GM23338 (cell line): Measurements from ENCODE around the gene ANO1. TPM values are rescaled to one million over a fixed set of nuclear protein-coding genes. Genes with fewer than 3 reads are reported as not detected.

Source experiments
- ATAC-seq: fragments of 200-7000 bp; cut with Tn5 transposase; 3 replicates; pipeline ENCODE4 v1.9.1; 2020
- DNase-seq: peaks from one replicate; pipeline ENCODE4 v3.0.0-alpha.2; 2015; ENCODE audit warnings: low spot score
- H2AFZ ChIP-seq: fragments of 200-600 bp; sonication (generic); 2 replicates; pipeline ENCODE4 v1.8.0; 2016; ENCODE audit warnings: antibody characterized with exemption, mild to moderate bottlenecking, moderate library complexity
- H3F3A ChIP-seq: fragments of 200-600 bp; sonication (generic); replicated peaks from 2 replicates; pipeline ENCODE4 v1.8.0; 2017; ENCODE audit warnings: antibody characterized with exemption, mixed run types, low read depth
- H3K27ac ChIP-seq: fragments of 200-600 bp; sonication (generic); 2 replicates; pipeline ENCODE4 v1.6.1; 2016; ENCODE audit warnings: low read depth
- H3K27me3 ChIP-seq: fragments of 200-600 bp; sonication (generic); 2 replicates; pipeline ENCODE4 v1.8.0; 2016; ENCODE audit warnings: mild to moderate bottlenecking, mixed run types, moderate library complexity; ENCODE audit not compliant: insufficient read depth
- H3K36me3 ChIP-seq: fragments of 200-600 bp; sonication (generic); 2 replicates; pipeline ENCODE4 v1.8.0; 2016; ENCODE audit warnings: mild to moderate bottlenecking; ENCODE audit not compliant: insufficient read depth
- H3K4me1 ChIP-seq: fragments of 200-600 bp; sonication (generic); 2 replicates; pipeline ENCODE4 v1.8.0; 2016; ENCODE audit warnings: mild to moderate bottlenecking, moderate library complexity; ENCODE audit not compliant: insufficient read depth
- H3K4me2 ChIP-seq: fragments of 200-600 bp; sonication (generic); 2 replicates; pipeline ENCODE4 v1.7.1; 2017; ENCODE audit warnings: mixed run types
- H3K4me3 ChIP-seq: fragments of 200-600 bp; sonication (generic); 2 replicates; pipeline ENCODE4 v1.6.1; 2016; ENCODE audit warnings: mixed run types
- H3K79me2 ChIP-seq: fragments of 200-600 bp; sonication (generic); replicated peaks from 2 replicates; pipeline ENCODE4 v1.8.0; 2017; ENCODE audit warnings: mild to moderate bottlenecking; ENCODE audit not compliant: insufficient read depth
- H3K9me2 ChIP-seq: fragments of 200-600 bp; sonication (generic); 2 replicates; pipeline ENCODE4 v1.8.0; 2017; ENCODE audit not compliant: insufficient read depth
- H4K20me1 ChIP-seq: fragments of 200-600 bp; sonication (generic); replicated peaks from 2 replicates; pipeline ENCODE4 v1.8.0; 2017; ENCODE audit warnings: mild to moderate bottlenecking; ENCODE audit not compliant: insufficient read depth
- H3K27ac Mint-ChIP-seq: 2 replicates; pipeline ENCODE4 v1.8.0; 2020; ENCODE audit warnings: inconsistent platforms, mild to moderate bottlenecking, moderate library complexity, mixed read lengths
- H3K27me3 Mint-ChIP-seq: 3 replicates; pipeline ENCODE4 v1.8.0; 2022; ENCODE audit warnings: low read depth, mild to moderate bottlenecking, moderate library complexity, mixed read lengths, inconsistent platforms; ENCODE audit not compliant: insufficient read depth, poor library complexity
- H3K36me3 Mint-ChIP-seq: 3 replicates; pipeline ENCODE4 v1.8.0; 2021; ENCODE audit warnings: low read depth, mild to moderate bottlenecking, inconsistent platforms, moderate library complexity, mixed read lengths
- H3K4me1 Mint-ChIP-seq: 3 replicates; pipeline ENCODE4 v1.8.0; 2020; ENCODE audit warnings: mild to moderate bottlenecking, inconsistent platforms, mixed read lengths
- H3K4me3 Mint-ChIP-seq: 3 replicates; pipeline ENCODE4 v1.8.0; 2021; ENCODE audit warnings: moderate library complexity, mild to moderate bottlenecking, inconsistent platforms, mixed read lengths
- H3K9me3 Mint-ChIP-seq: 3 replicates; pipeline ENCODE4 v1.8.0; 2020; ENCODE audit warnings: moderate library complexity, mild to moderate bottlenecking, inconsistent platforms, mixed read lengths
- CREB1 ChIP-seq: fragments of 250-450 bp; sonication (Bioruptor Pico); IDR thresholded peaks from 2 replicates; pipeline ENCODE4 v1.5.0; 2020; ENCODE audit warnings: low read depth, mild to moderate bottlenecking, moderate library complexity
- CTCF ChIP-seq, 2 experiments: fragments of 200-600 bp in 1 of 2; sonication (generic) in 1 of 2; conservative IDR thresholded peaks; 2 replicates each; pipeline versions ENCODE4 v1.5.1 to v1.6.1; 2016 to 2017; ENCODE audit warnings: antibody characterized with exemption in 2 of 2, low read depth in 2 of 2, mild to moderate bottlenecking in 2 of 2, moderate library complexity in 1 of 2
- ETS1 ChIP-seq: IDR thresholded peaks from 2 replicates; pipeline ENCODE4 v1.6.1; 2016; ENCODE audit warnings: antibody characterized with exemption
- EZH2 ChIP-seq: fragments of 200-600 bp; sonication (generic); IDR thresholded peaks from one replicate; pipeline ENCODE4 v1.8.0; 2017; ENCODE audit warnings: antibody characterized with exemption, mild to moderate bottlenecking, low read depth; ENCODE audit not compliant: unreplicated experiment
- EZH2phosphoT487 ChIP-seq: fragments of 200-600 bp; sonication (generic); IDR thresholded peaks from one replicate; pipeline ENCODE4 v1.8.1; 2018; ENCODE audit warnings: antibody characterized with exemption; ENCODE audit not compliant: unreplicated experiment
- JUNB ChIP-seq: IDR thresholded peaks from one replicate; pipeline ENCODE4 v1.6.1; 2016; ENCODE audit warnings: antibody characterized with exemption; ENCODE audit not compliant: unreplicated experiment
- NANOG ChIP-seq: IDR thresholded peaks from 2 replicates; pipeline ENCODE4 v1.6.1; 2016; ENCODE audit warnings: antibody characterized with exemption, borderline replicate concordance
- POLR2AphosphoS5 ChIP-seq: IDR thresholded peaks from 2 replicates; pipeline ENCODE4 v1.6.1; 2016; ENCODE audit warnings: antibody characterized with exemption, low read depth
- REST ChIP-seq: IDR thresholded peaks from one replicate; pipeline ENCODE4 v1.6.1; 2018; ENCODE audit warnings: antibody characterized with exemption; ENCODE audit not compliant: unreplicated experiment
- STAT1 ChIP-seq: IDR thresholded peaks from one replicate; pipeline ENCODE4 v1.6.1; 2016; ENCODE audit warnings: antibody characterized with exemption; ENCODE audit not compliant: unreplicated experiment
- ZNF114 ChIP-seq: fragments of 250-450 bp; sonication (Bioruptor Pico); IDR thresholded peaks from 2 replicates; pipeline ENCODE4 v1.5.0; 2020; ENCODE audit warnings: mild to moderate bottlenecking, moderate library complexity
- ZNF331 ChIP-seq: fragments of 250-450 bp; sonication (Bioruptor Pico); IDR thresholded peaks from 2 replicates; pipeline ENCODE4 v1.5.0; 2020; ENCODE audit warnings: low read depth, mild to moderate bottlenecking, moderate library complexity
- ZNF462 ChIP-seq: fragments of 250-450 bp; sonication (Bioruptor Pico); IDR thresholded peaks from 2 replicates; pipeline ENCODE4 v1.5.0; 2020; ENCODE audit warnings: mild to moderate bottlenecking, moderate library complexity
- polyA plus RNA-seq: library from polyadenylated mRNA; unstranded; fragments of >200 nt; fragmentation: Nextera tagmentation; extraction: Ambion mirVana; gene quantifications from 2 replicates; pipeline ENCODE4 v1.2.1, GENCODE V29; 2016
- total RNA-seq: library from RNA; depleted of rRNA; stranded (reverse); fragments of >200 nt; shearing (Covaris generic); gene quantifications from 2 replicates; pipeline ENCODE4 v1.2.3, GENCODE V29; 2014

Gene ANO1
- total and polyA plus RNA-seq, 2 experiments from 2014 or later: 1.4 to 3.4 TPM

- TF ChIP-seq CREB1 (CRISPR knock-in tag) (no peak), ZNF114 (CRISPR knock-in tag) (no peak), JUNB (no peak), CTCF (conservative IDR thresholded peaks at IDR 0.05; ENCODE audit: low read depth in 2 of 2) (no peak), EZH2 (no peak), ETS1 (no peak), EZH2phosphoT487 (no peak), POLR2AphosphoS5 (no peak), REST (no peak), ZNF331 (CRISPR knock-in tag) (no peak)
These were observed 151.6 kb downstream of the ANO1 start (continued) for GRCh38 chr11:70229737-70230136.

- DNase-seq (no peak), ATAC-seq (no peak)
- Histone ChIP-seq H3K36me3 (no peaks in the 10 kb centered on the region), H3K4me3 (no peak overlapping the region), H2AFZ (peak overlapping the region; percentile 78; the same call in 1 of the 2 replicates), H3K4me1 (no peaks in the 10 kb centered on the region; the same call in 1 of the 2 replicates), H3F3A (no peaks in the 10 kb centered on the region), H3K27ac (no peak overlapping the region), H4K20me1 (no peaks in the 10 kb centered on the region), H3K4me2 (no peak overlapping the region), H3K79me2 (no peaks in the 10 kb centered on the region), H3K27me3 (no peaks in the 10 kb centered on the region), H3K9me2 (no peaks in the 10 kb centered on the region)
- Mint-ChIP-seq H3K9me3 (no peaks in the 10 kb centered on the region), H3K27ac (no peak overlapping the region), H3K36me3 (no peaks in the 10 kb centered on the region), H3K27me3 (peaks cover 10% of the 10 kb centered on the region), H3K4me1 (peaks cover 19% of the 10 kb centered on the region), H3K4me3 (no peak overlapping the region)
- TF ChIP-seq ZNF462 (CRISPR knock-in tag) (no peak), POLR2AphosphoS5 (no peak), EZH2 (no peak), NANOG (no peak), STAT1 (no peak), ZNF114 (CRISPR knock-in tag) (no peak)
These were observed 152.2 kb downstream of the ANO1 start for GRCh38 chr11:70230151-70230839.
